Cardiac atrium fibroblast (primary cell): ENCODE results near the gene TRIM22. TPM values are rescaled to one million over a fixed set of nuclear protein-coding genes. Genes with fewer than 3 reads are reported as not detected.

Experiments
- total RNA-seq: library from RNA; depleted of rRNA; stranded (reverse); fragments of >200 nt; gene quantifications from 2 replicates; pipeline ENCODE4 v1.2.3, GENCODE V29; 2015

Gene TRIM22
- 21.7 and 56.9 TPM in 2 replicates for total RNA-seq

GRCh38 chr11:5689551-5689983, at the start of gene TRIM22:
TSS of gene TRIM22 (plus strand) at chr11:5689790. CDS start at chr11:5696233, 6,443 bp downstream.

GRCh38 chr11:5684646-5685362, 4.8 kb upstream of the TRIM22 start, which contains the start of gene TRIM5:
TSS of gene TRIM5 (minus strand) at chr11:5685074. CDS start at chr11:5680177, 4,897 bp downstream.

GRCh38 chr11:5736396-5736795, 46.8 kb downstream of the TRIM22 start, which contains the start of gene OR56B1:
TSS of gene OR56B1 (plus strand) at chr11:5736448. CDS start at chr11:5736517, 69 bp downstream.

GRCh38 chr11:5753943-5754342, 64.4 kb downstream of the TRIM22 start, which contains the start of gene OR52N4:
TSS of gene OR52N4 (plus strand) at chr11:5754243. CDS start at chr11:5754741, 498 bp downstream.

Other genes with a start within 250 kb of the TRIM22 start
- not detected in 2 replicates for gene OR51I1, start 248.3 kb upstream of the TRIM22 start, total RNA-seq
- gene OR51I2, start 240.5 kb upstream of the TRIM22 start, total RNA-seq, result not detected in 2 replicates
- not detected in 2 replicates for gene OR52D1, start 201.1 kb upstream of the TRIM22 start, total RNA-seq
- not detected in 2 replicates for gene UBQLN3, start 179.8 kb upstream of the TRIM22 start, total RNA-seq
- 0.36 TPM in 1 of 2 replicates, not detected in the other for gene UBQLNL, start 173.1 kb upstream of the TRIM22 start, total RNA-seq
- not detected in 2 replicates for gene OR52H1, start 141.2 kb upstream of the TRIM22 start, total RNA-seq
- gene OR52B6, start 108.9 kb upstream of the TRIM22 start, total RNA-seq, result not detected in 2 replicates
- 0.32 and 0.72 TPM in 2 replicates for gene TRIM6, start 93.2 kb upstream of the TRIM22 start, total RNA-seq
- 6.0 and 7.8 TPM in 2 replicates for gene TRIM34, start 64.8 kb upstream of the TRIM22 start, total RNA-seq
- 12.0 and 16.2 TPM in 2 replicates for gene TRIM5, start 4.7 kb upstream of the TRIM22 start, total RNA-seq
- not detected in 2 replicates for gene OR56B1, start 46.7 kb downstream of the TRIM22 start, total RNA-seq
- not detected in 2 replicates for gene OR52N4, start 64.5 kb downstream of the TRIM22 start, total RNA-seq
- gene OR52N5, start 93.6 kb downstream of the TRIM22 start, total RNA-seq, result not detected in 2 replicates
- not detected in 2 replicates for gene OR52N1, start 101.5 kb downstream of the TRIM22 start, total RNA-seq
- gene OR52N2, start 119.1 kb downstream of the TRIM22 start, total RNA-seq, result not detected in 2 replicates
- gene OR52E6, start 152.1 kb downstream of the TRIM22 start, total RNA-seq, result not detected in 2 replicates
- not detected in 2 replicates for gene OR52E8, start 167.9 kb downstream of the TRIM22 start, total RNA-seq
- not detected in 2 replicates for gene OR52E4, start 190.8 kb downstream of the TRIM22 start, total RNA-seq
- not detected in 2 replicates for gene OR52E5, start 203.4 kb downstream of the TRIM22 start, total RNA-seq